ENCODE results near the gene OLFML2A.

Gene OLFML2A

DNA sequence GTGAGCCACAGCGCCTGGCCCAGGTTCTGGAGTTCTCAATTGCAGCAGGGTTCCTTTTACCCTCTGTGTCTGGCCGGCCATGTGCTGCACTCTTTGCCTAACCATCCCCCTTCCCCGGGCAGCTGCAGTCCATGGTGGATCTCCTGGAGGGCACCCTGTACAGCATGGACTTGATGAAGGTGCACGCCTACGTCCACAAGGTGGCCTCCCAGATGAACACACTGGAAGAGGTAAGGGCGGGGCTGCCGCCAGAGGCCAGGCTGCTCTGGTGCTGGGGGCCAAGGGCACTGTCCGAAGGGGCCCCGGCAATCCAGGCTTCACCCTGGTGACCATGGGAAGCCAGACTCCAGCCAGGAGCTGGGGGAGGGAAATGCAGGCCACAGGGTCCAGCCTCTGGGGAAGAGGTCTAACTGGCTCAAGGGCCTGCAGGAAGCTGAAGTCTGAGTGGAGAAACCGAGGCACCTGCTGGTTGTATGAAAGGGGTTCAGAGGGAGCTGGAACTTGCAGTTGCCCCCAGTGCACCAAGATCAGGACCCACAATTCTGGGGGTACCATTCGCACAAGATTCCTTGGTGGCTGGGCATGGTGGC is 18.1 kb downstream of the OLFML2A start:
- no peak overlapping the region for H3K4me3 ChIP-seq (ENCODE audit: low read depth, low read length)

DNA sequence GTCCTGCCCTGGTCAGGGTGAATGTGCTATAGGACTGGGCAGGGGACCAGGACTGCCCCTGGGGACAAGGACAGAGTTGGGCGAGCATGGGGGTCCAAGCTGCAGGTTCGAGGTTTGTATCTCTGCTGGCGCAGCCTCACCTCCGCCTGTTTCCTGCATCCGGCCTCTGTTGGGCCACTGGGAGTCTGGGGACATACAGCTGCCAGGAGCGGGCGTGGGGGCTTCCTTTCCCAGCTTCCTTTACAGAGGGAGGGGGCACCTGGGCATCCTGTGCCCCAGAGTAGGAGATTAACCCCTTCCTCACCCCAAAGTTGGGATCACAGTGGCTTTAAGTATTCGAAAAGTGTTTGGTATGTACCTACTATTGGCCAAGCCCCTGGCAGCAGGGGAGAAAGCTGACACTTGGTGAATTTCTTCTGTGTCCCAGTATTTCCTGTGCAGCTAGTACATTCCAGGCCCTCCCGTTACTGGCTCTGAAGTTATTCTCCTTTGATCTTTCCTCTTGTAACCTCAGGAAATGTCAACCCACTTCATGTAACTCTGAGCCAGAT is 19.0 kb downstream of the OLFML2A start:
- no peak overlapping the region for H3K4me3 ChIP-seq (ENCODE audit: low read depth, low read length)

DNA sequence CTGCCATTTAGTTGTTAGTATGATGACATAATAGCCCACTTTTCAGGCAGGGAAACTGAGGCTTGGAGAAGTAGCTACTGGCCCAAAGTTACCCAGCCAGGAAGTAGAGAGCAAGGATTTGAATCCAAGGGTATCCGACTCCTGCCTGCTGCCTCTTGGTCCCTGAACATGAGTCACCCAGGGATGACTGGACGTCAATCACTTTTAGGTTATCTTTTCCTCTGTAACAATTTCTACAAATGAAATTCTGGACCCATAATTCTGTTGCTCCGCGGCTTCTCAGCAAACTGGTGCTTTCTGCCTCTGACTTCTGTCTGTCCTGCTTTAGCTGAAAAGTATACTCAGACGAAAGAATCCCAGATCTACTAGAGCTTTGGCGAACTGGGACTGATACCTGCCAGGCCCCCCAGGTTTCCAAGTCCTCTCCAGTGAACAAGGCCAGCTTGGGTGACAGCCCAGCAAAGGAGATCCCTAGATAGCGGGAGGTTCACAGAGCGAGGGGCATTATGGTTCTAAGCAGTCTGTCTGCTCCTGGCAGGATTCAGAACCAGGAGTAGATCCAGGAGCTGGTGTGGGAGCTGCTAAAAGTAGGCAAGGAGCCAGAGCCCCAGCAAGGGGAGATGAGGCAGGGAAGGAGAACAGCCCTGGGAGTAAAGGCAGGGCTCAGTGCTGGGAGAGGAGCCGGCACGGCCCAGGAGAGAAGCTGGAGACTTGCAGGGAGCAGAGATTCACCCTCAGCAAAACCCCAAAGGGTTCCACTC is 20.6 kb downstream of the OLFML2A start:
- H3K4me3 ChIP-seq (ENCODE audit: low read depth, low read length): no peak overlapping the region

DNA sequence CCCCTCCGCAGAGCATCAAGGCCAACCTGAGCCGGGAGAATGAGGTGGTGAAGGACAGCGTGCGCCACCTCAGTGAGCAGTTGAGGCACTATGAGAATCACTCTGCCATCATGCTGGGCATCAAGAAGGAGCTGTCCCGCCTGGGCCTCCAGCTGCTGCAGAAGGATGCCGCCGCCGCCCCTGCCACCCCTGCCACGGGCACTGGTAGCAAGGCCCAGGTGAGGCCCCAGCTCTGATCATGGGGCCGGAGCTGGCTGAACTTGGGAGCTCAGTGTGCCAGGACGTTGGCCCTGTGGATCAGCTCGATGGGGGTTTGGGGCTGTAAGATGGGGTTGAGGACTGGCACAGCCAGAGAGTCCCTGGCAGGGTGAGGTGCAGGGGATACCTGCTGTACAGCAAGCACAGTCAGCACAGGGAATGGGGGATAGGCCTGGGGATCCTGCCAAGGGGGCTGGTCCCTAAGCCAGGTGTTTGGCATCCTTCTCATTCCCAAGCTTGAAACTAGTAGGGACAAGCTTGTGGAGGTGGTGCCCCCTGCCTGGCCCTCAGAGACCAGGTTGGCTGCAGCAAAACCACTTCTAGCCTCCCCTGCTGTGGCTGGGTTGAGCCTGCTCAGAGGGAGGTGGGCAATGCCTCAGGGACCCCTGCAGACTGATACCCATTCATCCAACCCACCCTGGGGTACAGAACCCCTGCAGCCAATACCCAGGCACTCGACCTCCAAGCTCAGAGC is 22.5 kb downstream of the OLFML2A start:
- no peak overlapping the region for H3K4me3 ChIP-seq (ENCODE audit: low read depth, low read length)

DNA sequence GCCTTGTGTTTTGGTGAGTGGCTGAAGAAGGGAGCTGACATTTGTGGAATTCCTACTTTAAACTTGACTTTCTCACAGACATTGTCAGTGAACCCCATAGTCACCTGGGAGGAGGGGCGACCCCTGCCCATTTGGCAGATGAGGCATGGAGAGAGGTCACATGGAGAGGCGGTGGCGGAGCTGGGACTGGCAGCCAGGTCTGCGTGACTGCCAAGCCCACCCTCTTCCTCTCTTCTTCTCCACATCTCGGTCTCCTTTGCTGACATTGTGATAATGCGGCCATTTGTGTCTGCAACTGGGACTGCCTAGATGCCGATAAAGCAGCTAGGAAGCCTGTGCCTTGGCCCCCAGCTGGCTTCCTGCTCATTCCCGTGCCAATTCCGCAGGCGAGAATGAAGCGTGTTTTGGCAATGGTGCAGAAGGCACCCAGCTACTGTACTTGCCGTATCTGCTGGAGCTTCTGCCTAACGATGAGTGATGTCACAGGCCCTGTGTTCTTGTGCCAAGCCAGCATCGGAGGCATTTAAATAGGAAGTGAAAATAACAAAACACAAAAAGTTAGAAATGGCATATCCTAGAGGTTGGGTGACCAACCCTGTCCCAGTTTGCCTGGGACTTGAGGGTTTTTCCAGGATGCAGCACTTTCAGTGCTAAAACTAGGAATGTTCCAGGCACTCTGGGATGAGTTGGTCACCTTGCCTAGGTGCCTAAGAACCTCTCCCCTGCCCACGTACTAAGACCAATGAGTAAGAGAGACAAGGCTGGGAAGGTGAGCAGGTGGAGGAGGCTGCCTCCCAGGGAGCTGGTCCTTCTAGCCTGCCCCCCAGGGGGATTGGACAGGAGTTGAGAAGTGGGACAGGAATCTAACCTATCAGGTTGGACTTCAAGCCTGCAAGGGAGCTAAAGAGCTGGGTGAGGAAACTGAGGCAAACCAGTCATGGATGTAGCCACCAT is 23.6 kb downstream of the OLFML2A start:
- H3K4me3 ChIP-seq (ENCODE audit: low read depth, low read length): no peak overlapping the region

DNA sequence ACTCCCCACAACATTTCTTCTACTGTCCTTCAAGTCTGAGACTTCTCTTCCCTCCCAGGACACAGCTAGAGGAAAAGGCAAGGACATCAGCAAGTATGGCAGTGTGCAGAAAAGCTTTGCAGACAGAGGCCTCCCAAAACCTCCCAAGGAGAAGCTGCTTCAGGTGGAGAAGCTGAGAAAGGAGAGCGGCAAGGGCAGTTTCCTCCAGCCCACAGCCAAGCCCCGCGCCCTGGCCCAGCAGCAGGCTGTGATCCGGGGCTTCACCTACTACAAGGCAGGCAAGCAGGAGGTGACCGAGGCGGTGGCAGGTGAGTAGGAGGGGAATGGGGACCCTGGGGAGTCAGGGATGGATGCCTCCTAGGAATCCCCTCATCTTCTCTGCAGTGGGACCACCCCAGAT is 24.4 kb downstream of the OLFML2A start:
- H3K4me3 ChIP-seq (ENCODE audit: low read depth, low read length): no peak overlapping the region

DNA sequence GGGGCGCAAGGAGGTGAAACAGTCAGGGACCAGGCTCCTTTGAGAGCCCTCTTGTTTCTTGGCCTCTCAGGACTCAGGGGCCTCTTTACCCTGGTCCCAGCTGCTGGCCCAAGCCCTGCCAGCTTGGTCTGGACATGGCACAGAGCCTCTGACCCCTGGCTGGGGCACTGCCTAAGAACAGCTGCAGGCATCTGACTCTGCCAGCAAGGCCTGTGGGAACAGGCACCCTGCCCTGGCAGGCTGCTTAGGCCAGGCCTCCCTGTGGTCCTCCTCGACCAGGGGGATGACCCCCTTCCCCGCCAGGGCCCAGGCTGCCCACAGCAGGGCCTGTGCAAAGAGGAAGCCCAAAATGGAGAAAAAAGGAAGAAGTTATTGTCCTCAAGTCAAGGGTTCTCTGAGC is 25.5 kb downstream of the OLFML2A start:
- H3K4me3 ChIP-seq (ENCODE audit: low read depth, low read length): no peak overlapping the region

DNA sequence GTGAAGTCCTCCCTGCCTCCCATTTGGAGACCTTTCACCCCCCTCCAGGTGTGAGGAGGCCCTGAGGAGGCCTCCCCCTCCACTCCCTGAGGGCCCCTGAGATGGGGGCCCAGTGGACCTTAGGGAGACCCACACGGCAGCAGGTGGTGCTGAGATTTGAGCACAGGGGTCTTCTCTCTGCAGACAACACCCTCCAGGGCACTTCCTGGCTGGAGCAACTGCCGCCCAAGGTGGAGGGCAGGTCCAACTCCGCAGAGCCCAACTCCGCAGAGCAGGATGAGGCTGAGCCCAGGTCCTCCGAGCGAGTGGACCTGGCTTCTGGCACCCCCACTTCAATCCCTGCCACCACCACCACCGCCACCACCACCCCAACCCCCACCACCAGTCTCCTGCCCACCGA is 27.0 kb downstream of the OLFML2A start:
- H3K4me3 ChIP-seq (ENCODE audit: low read depth, low read length): no peak overlapping the region

DNA sequence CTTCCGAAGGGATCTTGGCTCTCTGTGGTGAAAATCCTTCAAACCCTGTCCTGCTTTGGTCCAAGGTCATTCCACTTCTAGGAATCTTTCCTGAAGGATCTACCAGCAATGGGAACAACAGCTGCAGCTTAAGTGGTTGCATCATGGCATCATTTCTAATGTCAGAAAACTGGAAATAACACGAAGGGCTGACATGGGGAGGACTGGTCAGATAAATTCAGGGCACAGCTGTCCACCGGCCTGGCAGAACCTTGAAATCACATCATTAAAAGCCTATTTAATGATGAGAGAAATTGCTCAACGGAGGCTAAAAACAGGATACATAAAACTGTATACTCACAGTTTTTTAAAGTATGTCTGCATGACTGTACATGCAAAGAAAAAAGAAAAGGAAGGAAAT is 28.3 kb downstream of the OLFML2A start:
- H3K4me3 ChIP-seq (ENCODE audit: low read depth, low read length): no peak overlapping the region

DNA sequence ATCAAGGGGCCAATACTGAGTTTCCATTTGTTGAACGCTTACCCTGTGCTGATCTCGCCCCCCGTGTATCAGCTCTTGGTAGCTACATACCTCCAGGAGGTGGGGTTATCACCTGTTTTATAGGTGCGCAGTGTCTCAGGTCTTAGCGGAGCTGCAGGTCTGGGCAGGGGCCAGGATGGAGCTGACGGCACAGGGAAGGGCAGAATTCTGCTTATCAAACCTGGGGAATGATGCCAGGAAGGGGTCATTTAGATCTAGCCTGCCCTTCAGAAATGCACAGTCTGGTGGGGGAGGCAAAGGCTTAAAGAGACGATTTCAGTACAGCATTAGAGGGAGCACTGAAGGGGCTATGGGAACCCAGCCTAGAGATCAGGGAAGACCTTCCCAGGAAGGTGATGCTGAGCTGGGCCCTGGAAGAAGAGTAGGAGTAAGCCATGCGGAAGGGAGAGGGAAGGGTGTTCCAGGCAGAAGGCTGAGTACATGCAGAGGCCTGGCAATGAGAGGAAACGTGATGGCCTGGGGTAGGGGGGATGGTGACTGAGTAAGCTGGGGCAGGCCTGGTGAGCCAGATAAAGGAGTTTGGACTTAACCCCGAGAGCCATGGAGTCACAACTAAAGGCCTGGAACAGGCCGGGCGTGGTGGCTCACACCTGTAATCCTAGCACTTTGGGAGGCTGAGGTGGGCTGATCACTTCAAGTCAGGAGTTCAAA is 31.5 kb downstream of the OLFML2A start:
- no peak overlapping the region for H3K4me3 ChIP-seq (ENCODE audit: low read depth, low read length)

DNA sequence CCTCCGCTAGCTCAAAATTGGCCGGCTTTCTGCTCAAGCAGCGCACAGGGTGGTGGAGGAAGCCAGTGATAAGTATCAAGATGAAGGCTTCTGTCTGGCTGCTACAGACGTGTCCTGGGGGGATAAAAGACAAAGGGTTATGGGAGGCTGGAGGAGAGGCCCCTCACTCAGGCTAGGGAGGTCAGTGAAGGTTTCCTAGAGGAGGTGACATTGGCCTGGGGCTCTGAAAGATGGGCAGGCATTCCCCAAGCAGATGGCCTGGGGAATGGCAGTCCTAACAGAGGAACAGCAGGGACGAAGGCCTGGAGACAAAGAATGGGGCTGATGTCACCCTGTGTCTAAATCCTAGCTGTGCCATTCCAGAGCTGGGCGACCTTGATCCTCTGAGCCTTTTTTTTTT is 32.3 kb downstream of the OLFML2A start:
- H3K4me3 ChIP-seq (ENCODE audit: low read depth, low read length): no peak overlapping the region

DNA sequence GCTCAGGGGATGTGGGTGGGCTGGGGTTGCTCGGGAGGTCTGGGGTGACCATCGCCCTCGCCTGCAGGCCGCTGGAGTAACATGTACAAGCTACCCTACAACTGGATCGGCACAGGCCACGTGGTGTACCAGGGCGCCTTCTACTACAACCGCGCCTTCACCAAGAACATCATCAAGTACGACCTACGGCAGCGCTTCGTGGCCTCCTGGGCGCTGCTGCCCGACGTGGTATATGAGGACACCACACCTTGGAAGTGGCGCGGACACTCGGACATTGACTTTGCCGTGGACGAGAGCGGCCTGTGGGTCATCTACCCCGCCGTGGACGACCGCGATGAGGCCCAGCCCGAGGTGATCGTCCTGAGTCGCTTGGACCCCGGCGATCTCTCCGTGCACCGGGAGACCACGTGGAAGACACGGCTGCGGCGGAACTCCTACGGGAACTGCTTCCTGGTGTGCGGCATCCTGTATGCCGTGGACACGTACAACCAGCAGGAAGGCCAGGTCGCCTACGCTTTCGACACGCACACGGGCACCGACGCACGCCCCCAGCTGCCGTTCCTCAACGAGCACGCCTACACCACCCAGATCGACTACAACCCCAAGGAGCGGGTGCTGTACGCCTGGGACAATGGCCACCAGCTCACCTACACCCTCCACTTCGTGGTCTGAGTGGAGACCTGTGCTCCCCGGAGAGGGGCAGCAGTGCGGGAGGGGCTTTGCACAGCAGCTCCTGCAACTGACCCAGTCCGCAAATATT is 33.0 kb downstream of the OLFML2A start:
- H3K4me3 ChIP-seq (ENCODE audit: low read depth, low read length): no peak overlapping the region

DNA sequence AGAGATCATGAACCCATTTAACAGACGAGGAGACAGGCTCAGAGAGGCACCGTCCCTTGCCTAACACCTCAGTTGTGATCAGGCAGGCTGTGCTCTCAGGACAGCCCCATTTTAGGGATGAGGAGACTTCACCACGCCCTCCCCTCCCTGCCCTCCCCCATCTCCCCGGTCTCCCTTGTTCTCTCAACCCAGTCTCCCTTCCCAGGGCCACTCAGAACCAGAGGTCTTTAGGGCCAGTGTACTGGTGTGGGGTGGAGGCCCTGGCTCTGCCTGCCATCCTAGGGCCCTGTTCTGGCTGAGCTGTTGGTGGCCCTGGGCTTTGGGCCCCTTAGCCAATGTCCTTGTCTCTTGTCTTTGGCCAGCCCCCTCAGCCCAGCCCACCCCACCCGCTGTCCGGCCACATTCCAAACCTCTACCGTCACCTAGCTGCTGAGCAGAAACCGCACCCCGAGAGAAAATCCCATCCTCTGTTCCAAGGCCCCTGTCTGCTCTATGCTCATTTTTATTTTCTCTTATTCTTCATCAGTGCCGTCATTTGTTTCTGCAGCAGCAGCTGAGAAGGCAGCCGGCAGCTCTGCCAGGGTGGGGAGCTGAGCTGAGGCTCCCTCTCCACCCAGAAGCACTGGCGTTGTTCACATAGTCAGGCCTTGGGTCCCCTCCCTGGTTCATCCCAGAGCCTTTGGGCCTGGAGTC is 33.9 kb downstream of the OLFML2A start:
- no peak overlapping the region for H3K4me3 ChIP-seq (ENCODE audit: low read depth, low read length)

DNA sequence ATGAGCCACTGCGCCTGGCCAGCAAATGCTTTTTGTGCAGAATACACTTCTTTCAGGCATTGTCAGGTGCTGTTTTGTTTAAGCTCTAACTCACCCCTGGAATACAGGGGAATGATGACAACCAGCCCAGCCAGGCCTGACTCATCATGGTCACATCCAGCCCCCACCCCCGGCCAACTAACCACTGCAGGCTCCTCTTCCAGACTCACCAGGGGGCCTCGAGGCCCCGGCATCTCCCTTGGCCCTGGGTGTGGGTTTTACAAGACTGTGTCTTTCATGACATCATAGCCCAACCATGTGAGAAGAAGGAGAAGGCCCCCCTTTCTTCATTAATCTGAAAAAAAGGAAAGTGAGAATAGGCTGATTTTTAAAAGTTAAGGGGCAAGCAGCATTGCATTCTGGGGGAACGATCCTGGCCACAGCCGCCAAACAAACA is 35.5 kb downstream of the OLFML2A start:
- no peak overlapping the region for H3K4me3 ChIP-seq (ENCODE audit: low read depth, low read length)

DNA sequence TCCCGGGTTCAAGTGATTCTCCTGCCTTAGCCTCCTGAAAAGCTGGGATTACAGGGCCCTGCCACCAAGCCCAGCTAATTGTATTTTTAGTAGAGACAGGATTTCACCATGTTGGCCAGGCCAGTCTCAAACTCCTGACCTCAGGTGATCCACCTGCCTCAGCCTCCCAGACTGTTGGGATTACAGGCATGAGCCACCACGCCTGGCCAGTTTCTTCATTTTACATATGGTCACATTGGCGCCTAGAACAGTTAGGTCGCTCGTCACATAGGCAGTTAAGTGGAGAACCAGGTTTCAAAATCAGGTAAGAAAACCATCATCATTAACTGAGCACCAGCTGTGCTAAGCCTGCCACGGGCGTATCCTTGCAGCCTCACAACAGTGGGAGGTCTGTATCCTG is 36.1 kb downstream of the OLFML2A start:
- no peak overlapping the region for H3K4me3 ChIP-seq (ENCODE audit: low read depth, low read length)

DNA sequence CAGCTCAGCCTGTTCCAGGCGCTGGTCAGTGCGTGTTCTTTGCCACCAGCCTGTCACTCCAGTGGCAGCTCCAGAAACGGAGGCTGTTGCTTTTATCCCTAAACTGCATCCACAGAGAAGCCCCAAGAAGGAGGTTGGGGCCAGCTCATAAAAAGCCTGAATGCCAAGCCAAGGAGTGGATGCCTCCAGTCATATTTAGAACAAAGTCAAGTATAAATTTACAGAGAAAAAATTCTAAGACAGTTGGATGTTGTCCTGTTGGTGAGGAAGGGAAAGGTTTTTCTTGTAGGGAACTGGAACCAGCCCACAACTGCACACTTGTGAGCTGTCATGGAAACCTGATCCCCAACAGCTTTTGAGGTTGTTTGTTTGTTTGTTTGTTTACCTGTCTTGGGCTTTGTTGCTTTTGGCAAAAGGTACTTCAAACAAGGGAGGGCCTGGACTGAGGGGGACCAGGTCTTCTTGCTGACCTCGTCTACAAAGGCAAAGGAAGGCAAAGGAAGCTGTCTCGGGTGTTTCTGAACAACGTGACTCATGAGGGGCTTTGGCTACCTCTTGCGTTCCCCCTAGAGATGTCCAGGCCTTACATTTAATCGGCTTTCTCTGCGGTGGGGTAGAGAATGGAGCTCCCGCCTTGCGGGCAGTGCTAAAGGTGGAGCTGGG is 36.7 kb downstream of the OLFML2A start:
- no peak overlapping the region for H3K4me3 ChIP-seq (ENCODE audit: low read depth, low read length)

DNA sequence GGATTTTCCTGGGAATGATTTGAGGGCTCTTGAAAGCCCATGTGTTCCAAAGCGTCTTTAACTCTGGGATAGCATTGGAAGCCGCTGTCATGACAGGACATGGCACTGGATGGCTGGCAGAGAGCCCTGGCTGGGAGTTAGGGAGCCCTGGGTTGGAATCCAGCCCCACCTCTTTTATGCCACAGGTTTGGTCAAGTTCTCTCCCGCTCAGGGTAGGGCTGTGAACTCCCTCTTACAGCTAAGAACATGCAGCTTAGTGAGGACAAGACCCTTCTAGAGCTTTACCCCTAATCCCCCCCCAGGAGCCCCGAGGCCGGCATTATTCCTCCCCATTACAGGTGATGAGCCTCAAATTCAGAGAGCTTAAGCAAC is 37.2 kb downstream of the OLFML2A start:
- no peak overlapping the region for H3K4me3 ChIP-seq (ENCODE audit: low read depth, low read length)

DNA sequence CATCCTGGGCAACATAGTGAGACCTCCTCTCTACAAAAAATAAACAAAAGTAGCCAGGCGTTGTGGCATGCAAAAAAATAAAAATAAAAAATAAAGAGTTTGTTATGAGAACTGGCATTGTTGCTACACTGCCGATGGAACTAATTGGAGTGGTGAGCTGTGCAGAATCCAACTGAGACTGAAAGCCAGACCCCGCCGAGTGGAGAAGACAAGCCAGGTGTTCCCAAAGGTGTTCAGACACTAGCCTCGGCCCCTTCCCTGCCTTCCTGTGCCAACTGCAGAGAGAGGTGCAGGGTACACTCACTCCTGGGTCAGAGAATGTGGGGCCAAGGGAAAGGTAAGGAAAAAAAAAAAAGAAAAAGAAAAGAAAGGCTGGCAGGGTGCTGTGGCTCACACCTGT is 38.7 kb downstream of the OLFML2A start:
- H3K4me3 ChIP-seq (ENCODE audit: low read depth, low read length): no peak overlapping the region
